PFSK-1 (cell line): Measurements from ENCODE around the gene NDUFA6.

Experiments
- FOXP2 ChIP-seq: optimal IDR thresholded peaks from 2 replicates; pipeline ENCODE3; 2011; ENCODE audit warnings: borderline replicate concordance, control low read depth, inconsistent platforms; ENCODE audit not compliant: insufficient read depth; ENCODE audit errors: extremely low read length, extremely low read depth
- POLR2AphosphoS5 ChIP-seq: IDR thresholded peaks from 2 replicates; pipeline ENCODE4 v1.6.1; 2012; ENCODE audit warnings: low read depth, mild to moderate bottlenecking, control low read depth, low read length, moderate library complexity
- REST ChIP-seq, 2 experiments: IDR thresholded peaks; 2 replicates each; pipeline versions ENCODE4 v1.6.1 to v1.8.0; 2011 to 2012; ENCODE audit warnings: low read depth in 2 of 2, low read length in 2 of 2, control low read depth in 1 of 2, inconsistent platforms in 1 of 2, mild to moderate bottlenecking in 1 of 2, moderate library complexity in 1 of 2; ENCODE audit not compliant: insufficient read depth in 1 of 2
- SIN3A ChIP-seq: IDR thresholded peaks from 2 replicates; pipeline ENCODE4 v1.6.1; 2012; ENCODE audit warnings: mild to moderate bottlenecking, low read length, moderate library complexity, borderline replicate concordance; ENCODE audit not compliant: insufficient read depth
- TAF1 ChIP-seq: IDR thresholded peaks from 2 replicates; pipeline ENCODE4 v1.6.1; 2012; ENCODE audit warnings: low read length, control low read depth, borderline replicate concordance; ENCODE audit not compliant: insufficient read depth

Gene NDUFA6

GRCh38 chr22:42067671-42068251 is 22.8 kb downstream of the NDUFA6 start:
- TF ChIP-seq TAF1 (no peak), REST (IDR thresholded peaks at IDR 0.05; ENCODE audit: insufficient read depth in 1 of 2, low read depth in 2 of 2, low read length in 2 of 2) (no peak), SIN3A (no peak), FOXP2 (no peak)

GRCh38 chr22:42066937-42067336 is 23.6 kb downstream of the NDUFA6 start:
- TF ChIP-seq FOXP2 (no peak), POLR2AphosphoS5 (no peak), TAF1 (no peak), REST (IDR thresholded peaks at IDR 0.05; ENCODE audit: insufficient read depth in 1 of 2, low read depth in 2 of 2, low read length in 2 of 2) (no peak), SIN3A (no peak)

DNA sequence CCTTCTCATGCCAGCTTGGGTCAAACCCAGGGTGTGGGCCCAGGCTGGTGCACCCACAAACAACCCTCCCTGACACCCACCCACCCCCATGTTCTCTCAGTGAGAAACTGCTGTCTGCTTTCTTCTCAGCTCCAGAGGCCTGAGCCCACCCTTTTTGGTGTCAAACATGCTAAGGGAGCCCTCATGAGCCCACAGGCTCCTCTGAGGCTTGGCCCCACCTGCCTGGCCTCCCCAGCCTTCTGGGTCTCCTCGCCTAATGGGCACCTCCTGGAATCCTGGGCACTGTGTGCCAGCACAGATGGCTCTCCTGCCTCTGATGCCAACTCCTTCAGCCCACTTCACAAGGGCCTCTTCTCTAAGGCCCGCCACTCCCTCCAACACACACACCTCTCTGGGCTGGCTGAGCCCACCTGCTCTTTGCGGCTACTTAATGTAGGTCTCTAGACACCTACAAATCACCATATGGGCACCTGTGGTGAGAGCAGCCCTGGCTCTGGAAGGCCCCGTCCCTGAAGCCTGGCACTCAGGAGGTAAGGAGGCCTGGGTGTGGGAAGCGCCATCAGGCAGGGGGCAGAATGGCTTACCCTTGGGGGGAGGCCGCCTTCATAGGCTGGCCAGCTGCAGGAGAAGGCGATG is 24.3 kb downstream of the NDUFA6 start:
- no peak for TF ChIP-seq REST (IDR thresholded peaks at IDR 0.05; ENCODE audit: insufficient read depth in 1 of 2, low read depth in 2 of 2, low read length in 2 of 2)
- TF ChIP-seq TAF1, result no peak
- no peak for TF ChIP-seq FOXP2
- TF ChIP-seq SIN3A, result no peak
- no peak for TF ChIP-seq POLR2AphosphoS5

GRCh38 chr22:42065438-42066125 is 25.0 kb downstream of the NDUFA6 start:
- TF ChIP-seq FOXP2 (no peak), REST (IDR thresholded peaks at IDR 0.05; ENCODE audit: insufficient read depth in 1 of 2, low read depth in 2 of 2, low read length in 2 of 2) (no peak), POLR2AphosphoS5 (no peak), TAF1 (no peak), SIN3A (no peak)
